ENCODE measurements around the gene SNTB2.

DNA sequence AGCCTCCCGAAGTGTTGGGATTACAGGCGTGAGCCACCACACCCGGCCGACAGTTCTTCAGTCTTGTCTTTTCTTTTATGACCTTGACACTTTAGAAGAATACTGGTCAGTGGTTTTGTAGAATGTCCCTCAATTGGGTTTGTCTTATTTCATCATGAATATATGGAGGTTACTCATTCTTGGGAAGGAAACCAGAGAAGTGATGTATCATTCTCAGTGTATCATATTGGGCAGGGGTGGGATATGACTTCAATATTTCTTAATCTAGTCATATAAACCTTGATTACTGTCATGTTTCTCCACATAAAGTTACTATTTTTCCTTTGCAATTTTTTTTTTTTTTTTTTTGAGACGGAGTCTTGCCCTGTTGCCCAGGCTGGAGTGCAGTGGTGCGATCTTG, 36.9 kb downstream of the SNTB2 start:
- no peak for TF ChIP-seq ZNF274 (IDR thresholded peaks at IDR 0.05; ENCODE audit: low read depth, low read length)
- TF ChIP-seq YY1 (IDR thresholded peaks at IDR 0.05; ENCODE audit: insufficient read depth, insufficient read length), result no peak
- no peak for TF ChIP-seq SUZ12 (IDR thresholded peaks at IDR 0.05; ENCODE audit: extremely low read depth, insufficient read depth, insufficient read length)

Data from NT2/D1 (cell line).